Activated CD8-positive, alpha-beta memory T cell treated with anti-CD3 and anti-CD28 coated beads, Interleukin-2, amount 50 U/mL, for 1 hour (primary cell): Measurements from ENCODE around the gene OR2A2.
"Not testable (repeated sequence)": the region's sequence is repeated elsewhere in the genome, so short reads cannot be mapped to it uniquely, and the experiment has no call there.

ENCODE experiments used
- DNase-seq: peaks from one replicate; pipeline ENCODE4 v3.0.0-alpha.2; 2020; ENCODE audit errors: extremely low read depth

Gene OR2A2

DNA sequence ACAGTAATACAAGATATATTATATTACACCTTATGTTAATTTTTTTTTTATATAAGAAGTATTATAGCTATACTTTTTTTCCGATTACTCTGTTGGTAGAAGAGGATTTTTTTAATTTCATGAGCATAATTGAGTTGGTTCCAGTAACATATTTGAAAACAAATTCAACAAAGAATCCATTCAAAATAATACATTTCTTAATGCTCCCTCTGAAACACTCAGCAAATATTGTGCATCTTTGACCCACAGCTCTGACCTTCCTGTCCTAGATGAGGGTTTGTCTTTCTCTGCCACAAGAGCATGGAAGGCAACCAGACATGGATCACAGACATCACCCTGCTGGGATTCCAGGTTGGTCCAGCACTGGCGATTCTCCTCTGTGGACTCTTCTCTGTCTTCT, at the start of gene OR2A2:
OR2A2 (plus strand) TSS at position 301 of the 400 bp plus-strand sequence; CDS start at position 301, 0 bp downstream.
- DNase-seq, result no peak

GRCh38 chr7:144063710-144064109, 45.7 kb upstream of the OR2A2 start:
- DNase-seq, result no peak

GRCh38 chr7:144069511-144069910, 39.9 kb upstream of the OR2A2 start, which contains the start of gene OR2A25:
TSS of gene OR2A25 (plus strand) at chr7:144069811. CDS start at chr7:144074220, 4,409 bp downstream.
- DNase-seq, result no peak

GRCh38 chr7:144069953-144070352, 39.4 kb upstream of the OR2A2 start:
- no peak for DNase-seq

GRCh38 chr7:144074374-144074773, 35.0 kb upstream of the OR2A2 start:
- DNase-seq, result no peak

DNA sequence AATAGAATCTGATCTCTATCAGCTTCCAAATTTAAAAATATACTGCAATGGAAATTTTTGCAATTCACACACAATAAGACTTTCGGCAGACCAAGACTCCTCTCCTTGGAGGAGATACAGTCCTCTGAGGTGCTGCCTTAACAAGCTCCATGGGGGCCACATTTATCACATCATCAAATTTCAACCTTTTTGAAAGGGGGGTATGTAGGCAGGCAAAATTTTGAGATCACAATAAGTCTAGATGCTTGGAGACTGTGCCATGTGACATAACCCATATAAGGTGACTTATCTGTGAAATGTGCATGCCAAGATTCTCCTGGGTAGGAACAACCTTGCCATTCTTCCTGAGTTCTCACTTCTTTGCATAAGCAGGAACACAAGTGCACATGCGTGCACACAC, 23.4 kb upstream of the OR2A2 start, which contains the start of gene OR2A12:
OR2A12 (plus strand) TSS at position 301 of the 400 bp plus-strand sequence. CDS start 8,830 bp downstream, outside the sequence.
- DNase-seq, result no peak

DNA sequence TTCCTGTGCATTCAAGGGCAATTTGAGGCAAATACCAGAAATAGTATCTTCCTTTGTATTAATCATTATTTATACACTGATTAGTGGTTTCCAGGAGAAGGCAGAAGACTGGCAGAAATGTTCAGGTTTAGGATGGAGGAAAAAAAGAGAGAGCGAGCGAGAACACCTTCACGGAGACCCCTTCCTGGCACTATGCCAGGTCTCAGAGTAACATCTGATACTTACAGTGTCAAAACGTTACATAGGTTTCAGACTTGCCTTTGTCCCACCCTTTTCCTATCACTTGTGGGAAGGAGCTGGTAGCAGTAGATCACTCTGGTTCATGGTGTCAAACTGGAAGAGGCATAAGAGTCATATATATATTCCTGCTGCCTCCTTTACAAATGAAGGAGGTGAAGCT, 22.7 kb upstream of the OR2A2 start:
- no peak for DNase-seq

- DNase-seq, result no peak
These were observed 22.2 kb upstream of the OR2A2 start for GRCh38 chr7:144087230-144087629.

- DNase-seq, result no peak
These were observed 18.7 kb upstream of the OR2A2 start for GRCh38 chr7:144090667-144091066.

DNA sequence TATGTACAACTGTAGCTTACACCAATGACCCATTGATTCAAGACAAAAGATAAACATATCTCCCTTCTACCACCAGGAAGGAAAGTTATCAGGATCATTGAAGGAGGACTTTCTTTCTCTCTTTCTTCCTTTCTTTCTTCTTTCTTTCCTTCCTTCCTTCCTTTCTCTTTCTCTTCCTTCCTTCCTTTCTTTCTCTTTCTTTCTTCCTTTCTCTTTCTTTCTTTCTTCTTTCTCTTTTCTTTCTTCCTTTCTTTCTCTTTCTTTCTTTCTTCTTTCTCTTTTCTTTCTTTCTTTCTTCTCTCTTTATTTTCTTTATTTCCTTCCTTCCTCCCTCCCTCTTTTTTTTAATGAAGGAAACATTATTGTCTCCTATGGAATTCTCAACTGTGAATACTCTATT, 10.6 kb upstream of the OR2A2 start:
- DNase-seq, result no peak

DNA sequence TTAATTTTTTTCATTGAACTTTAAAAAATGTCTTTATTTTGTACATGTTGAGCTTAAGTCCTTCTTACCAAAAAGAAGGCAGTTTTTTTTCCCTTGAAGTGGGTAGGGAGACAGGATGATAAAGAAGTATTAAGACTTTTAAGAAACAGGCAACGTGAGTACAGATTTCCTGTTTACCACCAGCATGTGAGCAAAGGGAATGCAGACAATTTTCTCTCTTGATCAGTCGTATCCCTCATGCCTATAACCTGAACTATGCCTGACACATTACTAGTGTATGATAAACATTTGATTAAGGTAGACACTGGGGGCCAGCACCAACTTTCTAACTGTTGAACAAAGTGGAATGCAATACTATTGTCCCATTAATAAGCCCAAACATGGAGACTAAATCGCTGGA, 8.8 kb upstream of the OR2A2 start:
- DNase-seq, result no peak

DNA sequence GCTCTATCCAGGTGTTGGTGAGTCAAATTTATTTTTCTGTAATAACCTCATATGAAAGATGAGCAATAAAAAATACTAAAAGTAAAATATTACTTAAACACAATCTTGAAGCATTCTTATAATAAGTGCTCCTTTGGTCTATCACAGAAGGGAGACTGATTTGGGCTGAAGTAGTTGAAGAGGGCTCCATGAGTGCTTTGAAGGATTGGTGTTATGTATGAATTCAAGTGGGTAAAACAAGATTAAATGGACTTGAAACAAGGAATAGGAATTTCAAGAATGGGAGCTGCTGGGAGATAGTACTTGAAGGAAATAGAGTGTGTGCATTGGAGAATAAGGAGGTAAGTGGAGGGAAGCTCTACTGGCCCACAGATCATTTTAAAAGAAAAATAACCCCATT, 7.3 kb upstream of the OR2A2 start:
- no peak for DNase-seq

GRCh38 chr7:144105211-144105610, 4.2 kb upstream of the OR2A2 start:
- DNase-seq, result no peak

DNA sequence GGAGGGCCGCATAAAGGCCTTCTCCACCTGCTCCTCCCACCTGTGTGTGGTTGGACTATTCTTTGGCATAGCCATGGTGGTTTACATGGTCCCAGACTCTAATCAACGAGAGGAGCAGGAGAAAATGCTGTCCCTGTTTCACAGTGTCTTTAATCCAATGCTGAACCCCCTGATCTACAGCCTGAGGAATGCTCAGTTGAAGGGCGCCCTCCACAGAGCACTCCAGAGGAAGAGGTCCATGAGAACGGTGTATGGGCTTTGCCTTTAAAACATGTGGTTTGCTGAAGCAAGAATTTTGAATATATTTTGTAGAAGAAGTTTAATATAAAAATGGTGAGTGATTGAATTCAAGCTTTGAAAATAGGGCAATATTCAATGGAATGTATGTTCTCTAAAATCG, 889 bp downstream of the OR2A2 start:
- DNase-seq, result no peak

DNA sequence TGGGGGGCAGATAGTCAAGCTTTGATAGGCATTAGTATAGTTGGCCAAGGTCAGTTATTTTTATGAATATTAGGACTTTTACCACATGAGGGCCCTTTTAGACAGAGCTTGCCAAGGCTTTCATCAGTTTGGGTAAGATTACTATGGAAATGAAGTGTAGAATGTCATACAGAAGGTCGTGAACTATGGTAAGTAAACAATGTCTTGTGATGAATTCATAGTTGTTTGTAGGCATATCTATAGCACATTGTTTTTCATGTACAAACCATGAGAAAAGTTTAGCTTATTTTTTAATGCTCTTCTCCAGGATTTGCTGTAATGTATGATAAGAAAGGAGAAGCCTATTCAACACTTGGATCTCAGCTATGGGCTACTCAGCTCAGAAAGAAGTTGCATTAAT, 4.3 kb downstream of the OR2A2 start:
- no peak for DNase-seq

DNA sequence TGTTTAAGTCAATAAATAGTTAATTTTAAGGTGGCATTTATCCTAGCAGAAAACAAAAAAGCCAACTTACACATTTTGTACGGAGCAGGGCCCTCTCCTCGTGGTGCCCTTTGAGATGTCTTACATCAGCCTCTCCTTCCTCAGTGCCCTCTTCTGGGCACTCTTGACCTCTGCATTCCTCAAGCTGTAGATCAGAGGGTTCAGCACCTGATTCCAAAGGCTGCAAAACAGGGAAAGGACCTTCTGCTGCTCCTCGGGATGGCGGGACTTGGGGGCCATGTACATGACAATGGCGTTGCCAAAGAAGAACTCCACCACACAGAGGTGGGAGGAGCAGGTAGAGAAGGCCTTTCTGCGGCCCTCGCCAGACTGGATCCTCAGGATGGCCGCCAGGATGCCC, 9.0 kb downstream of the OR2A2 start:
- no peak for DNase-seq

DNA sequence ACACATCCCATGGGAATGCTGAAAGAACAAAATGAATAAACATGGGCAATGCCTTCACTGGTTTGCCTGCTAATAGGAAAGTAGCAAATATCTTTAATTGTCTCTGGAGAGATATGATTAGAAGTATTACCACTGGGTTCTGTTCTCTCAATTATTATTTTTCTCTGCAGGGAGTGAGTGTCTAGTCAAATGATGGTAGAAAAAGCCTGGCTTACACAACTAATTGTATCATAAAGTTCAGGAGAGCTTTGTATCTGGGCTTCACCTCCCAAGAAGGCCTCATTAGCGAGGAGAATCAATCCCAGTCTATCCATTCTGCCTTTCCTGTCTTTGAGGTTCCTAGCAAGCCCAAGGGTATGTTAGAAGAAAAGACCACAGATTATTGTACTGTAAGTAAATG, 13.5 kb downstream of the OR2A2 start, which contains the start of gene OR2A14:
OR2A14 (plus strand) TSS at position 301 of the 400 bp plus-strand sequence. CDS start 5,937 bp downstream, outside the sequence.
- DNase-seq, result no peak

DNA sequence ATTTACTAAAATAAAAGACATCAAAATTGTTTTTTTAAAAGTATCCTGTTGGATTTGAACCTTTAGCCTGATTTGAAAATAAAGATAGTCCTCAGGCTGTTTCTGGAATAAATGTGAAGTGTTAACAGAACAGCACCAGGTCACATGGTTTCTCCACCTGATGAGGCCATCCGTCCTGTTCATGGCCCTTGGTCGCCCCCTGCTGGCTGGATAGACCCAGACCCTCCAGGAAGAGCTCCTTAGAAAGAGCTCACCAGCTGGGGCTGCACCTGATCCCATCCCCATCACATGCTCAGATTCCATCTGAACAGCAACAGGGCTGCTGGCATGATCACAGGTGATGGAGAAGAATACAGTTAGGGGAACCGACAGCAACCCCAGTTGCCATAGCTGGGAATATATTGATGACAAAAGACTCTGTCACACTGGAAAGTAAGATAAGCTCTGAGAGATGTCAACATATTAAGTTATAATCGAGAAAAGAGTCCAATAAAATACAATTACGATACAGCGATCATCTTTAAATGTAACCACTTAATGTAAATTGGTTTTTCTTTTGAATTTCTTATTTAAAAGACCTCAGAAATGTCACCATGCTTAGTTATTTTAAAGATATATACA, 18.4 kb downstream of the OR2A2 start:
- peak; percentile 51 for DNase-seq

DNA sequence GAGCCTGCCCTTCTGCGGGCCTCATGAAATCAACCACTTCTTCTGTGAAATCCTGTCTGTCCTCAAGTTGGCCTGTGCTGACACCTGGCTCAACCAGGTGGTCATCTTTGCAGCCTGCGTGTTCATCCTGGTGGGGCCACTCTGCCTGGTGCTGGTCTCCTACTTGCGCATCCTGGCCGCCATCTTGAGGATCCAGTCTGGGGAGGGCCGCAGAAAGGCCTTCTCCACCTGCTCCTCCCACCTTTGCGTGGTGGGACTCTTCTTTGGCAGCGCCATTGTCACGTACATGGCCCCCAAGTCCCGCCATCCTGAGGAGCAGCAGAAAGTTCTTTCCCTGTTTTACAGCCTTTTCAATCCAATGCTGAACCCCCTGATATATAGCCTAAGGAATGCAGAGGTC, 20.2 kb downstream of the OR2A2 start:
- DNase-seq, result not testable (repeated sequence)

DNA sequence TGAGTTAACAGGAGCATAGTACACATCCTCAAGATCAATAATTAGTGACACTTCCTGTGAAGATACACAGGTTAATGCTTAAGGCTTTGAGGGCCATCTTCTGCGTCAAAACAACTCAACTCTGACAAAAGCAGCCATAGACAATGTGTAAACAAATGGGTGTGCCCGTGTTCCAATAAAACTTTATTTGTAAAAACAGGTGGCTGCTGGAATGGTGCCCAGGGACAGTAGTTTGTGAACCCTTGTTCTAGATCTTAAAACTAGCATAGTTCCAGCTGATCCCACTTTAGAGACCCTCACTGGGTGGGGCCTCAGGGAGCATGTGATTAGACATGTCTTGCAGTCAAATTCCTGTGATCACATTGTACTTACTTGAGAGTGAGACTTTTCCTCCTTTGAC, 21.3 kb downstream of the OR2A2 start:
- DNase-seq, result no peak

- no peak for DNase-seq
These were observed 22.9 kb downstream of the OR2A2 start for GRCh38 chr7:144132262-144132661.

DNA sequence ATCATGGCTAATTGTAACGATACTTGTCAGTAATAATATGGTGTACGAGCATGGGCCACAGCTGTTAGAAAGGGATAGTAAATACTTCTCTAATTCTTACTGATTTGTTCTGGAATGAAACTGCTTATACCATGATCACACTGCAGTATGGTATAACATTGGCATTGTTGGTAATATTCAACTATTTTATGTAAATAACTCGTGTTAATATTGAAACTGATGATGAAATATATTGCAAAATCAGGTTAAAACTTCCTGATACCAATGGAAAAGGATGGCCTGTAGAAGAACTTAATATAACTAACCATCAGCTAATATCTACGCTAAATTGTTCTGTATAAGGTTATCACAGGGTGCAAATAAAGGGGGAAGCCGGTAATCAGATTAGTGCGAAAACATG, 23.9 kb downstream of the OR2A2 start:
- no peak for DNase-seq

- DNase-seq, result no peak
These were observed 24.7 kb downstream of the OR2A2 start for GRCh38 chr7:144134116-144134515.

- DNase-seq, result no peak
These were observed 28.1 kb downstream of the OR2A2 start for GRCh38 chr7:144137501-144137900.
